Fibroblast of skin of left biceps (primary cell): ENCODE data around the gene TMEM41B.
"Not testable (repeated sequence)": the region's sequence is repeated elsewhere in the genome, so short reads cannot be mapped to it uniquely, and the experiment has no call there.

Source experiments
- DNase-seq, 2 experiments: peaks; one replicate each; pipeline ENCODE4 v3.0.0-alpha.2; 2013; ENCODE audit warnings: low read depth in 2 of 2

The TMEM41B gene

GRCh38 chr11:9260838-9261146, 53.6 kb downstream of the TMEM41B start:
- not testable (repeated sequence) for DNase-seq

DNA sequence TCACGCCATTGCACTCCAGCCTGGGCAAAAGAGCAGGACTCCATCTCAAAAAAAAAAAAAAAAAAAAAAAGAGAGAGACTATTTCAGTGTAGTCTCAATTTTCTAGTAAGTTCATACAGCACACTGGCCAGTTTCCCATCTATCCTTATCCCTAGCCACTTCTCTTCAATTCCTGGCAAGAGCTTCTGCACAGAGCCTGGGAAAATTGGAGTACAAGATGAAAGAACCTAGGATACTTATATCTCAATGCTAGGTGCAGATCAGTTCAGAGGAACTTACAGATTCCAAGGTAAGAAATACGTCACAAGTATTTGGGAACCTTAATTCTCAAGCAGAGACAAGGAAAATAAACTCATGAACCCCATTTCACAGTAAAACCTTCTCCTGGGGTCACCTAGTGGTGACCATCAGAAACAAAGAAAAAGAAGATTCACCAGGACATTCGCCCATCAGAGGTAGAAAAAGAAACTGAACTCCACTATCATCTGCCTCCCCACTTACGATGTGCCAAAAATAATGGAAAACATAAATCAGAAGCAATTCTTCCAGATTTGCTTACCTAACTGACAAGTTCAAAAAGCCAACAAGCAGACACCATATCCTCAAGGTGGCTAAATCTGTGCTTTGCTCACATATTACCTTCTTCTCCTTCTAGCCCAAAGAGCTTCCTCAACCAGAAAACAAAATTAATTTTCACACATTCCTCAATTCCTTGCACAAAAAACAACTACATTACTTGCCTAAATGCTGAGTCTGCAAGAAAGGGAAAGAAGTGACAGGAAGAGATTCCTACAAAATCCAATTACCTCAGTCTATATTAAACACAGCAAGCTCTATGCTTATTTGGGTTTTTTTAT, 54.2 kb downstream of the TMEM41B start:
- no peak for DNase-seq

DNA sequence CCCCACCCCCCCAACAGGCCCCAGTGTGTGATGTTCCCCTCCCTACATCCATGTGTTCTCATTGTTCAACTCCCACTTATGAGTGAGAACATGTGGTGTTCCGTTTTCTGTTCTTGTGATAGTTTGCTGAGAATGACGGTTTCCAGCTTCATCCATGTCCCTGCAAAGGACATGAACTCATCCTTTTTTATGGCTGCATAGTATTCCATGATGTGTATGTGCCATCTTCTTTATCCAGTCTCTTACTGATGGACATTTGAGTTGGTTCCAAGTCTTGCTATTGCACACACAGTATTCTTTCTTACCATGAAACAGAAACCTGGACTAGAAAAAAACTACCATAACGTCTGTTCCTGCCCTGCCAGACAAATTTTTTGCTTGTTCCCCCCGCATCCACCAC, 56.1 kb downstream of the TMEM41B start:
- DNase-seq = not testable (repeated sequence)

DNA sequence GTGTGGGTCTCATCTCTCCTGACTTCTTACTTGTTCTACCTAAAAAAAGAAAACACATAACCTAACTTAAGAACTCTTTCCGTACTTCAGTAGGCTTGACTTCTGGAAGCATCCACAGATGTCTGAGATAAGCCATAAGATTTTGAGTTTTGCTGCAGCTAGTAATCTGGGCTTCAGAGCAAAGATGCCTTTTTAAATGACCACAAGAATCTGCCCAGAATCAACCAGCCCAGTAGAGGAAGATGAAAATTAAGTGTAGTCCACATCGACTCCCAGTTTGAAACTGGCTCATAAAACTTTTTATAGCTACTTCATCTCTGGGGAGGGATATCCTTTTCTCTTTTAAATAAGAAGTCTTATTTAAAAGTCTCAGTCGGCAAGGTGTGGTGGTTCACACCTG, 60.0 kb downstream of the TMEM41B start:
- DNase-seq = no peak

DNA sequence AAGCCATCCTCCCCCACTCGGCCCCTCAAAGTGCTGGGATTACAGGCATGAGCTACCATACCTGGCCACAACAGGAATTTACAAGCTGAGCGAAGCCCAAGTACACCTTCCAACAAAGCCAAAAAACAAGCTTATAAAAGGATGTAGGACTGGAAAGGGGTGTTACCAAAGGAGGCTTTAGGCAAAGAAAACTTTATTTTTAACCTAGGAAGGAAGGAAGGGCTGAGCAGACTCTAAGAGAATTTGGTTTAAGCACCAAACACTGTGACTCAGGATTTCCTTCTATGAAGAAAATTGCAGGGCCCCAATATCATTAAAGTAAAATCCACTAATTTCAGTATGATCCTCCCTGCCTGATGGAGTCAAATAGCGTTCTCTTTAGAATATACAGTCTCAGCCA, 61.3 kb downstream of the TMEM41B start:
- no peak for DNase-seq

DNA sequence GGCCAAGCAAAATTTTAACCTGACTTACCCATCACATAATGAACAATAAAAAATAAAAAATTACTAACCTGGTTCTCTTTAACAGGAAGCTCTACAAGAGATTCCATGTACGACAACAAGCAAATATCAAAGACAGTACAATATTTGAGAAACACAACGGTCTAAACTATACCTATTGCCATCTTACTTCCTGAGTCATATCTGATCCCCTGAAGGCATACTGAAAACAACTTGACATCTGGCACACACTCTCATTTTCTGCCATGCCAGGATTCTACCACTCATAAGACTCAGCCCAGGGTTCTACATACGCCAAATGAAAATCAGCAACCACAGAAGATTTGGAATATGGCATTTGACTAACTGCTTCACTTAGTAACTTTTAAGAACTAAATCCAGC, 63.1 kb downstream of the TMEM41B start:
- DNase-seq = no peak

DNA sequence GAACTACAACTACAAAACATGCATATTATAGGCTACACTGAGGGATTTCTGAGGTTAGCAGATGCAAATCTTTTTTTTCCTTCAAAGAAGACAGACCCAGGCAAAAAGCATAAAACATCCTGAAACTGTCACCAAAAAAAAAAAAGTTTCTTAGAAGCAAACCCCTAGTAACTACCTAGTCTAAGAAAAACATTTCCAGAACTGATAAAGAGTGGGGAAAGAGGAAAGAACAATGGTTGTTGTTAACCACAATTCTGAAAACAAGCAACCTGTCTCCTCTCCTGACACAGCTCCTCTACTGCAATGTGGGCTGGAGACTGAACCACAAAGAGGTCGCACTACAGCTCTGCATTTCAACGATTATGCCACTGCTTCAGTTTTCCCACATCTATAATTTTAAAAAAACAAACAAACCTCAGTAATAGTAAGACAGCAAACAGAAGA, 64.2 kb downstream of the TMEM41B start:
- no peak for DNase-seq

DNA sequence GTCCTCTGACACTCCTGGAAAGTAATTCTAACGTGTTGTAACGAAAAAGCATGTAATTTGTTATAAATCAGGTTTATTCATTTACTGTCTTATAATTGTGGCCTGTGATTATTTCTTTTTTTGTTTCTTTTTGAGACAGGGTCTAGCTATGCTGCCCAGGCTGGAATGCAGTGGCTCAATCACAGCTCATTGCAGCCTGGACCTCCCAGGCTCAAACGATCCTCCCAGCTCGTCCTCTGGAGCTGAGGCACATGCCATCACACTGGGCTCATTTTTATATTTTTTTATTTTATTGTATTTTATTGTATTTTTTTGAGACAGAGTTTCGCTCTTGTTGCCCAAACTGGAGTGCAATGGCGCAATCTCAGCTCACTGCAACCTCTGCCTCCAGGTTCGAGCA, 65.1 kb downstream of the TMEM41B start:
- no peak for DNase-seq

DNA sequence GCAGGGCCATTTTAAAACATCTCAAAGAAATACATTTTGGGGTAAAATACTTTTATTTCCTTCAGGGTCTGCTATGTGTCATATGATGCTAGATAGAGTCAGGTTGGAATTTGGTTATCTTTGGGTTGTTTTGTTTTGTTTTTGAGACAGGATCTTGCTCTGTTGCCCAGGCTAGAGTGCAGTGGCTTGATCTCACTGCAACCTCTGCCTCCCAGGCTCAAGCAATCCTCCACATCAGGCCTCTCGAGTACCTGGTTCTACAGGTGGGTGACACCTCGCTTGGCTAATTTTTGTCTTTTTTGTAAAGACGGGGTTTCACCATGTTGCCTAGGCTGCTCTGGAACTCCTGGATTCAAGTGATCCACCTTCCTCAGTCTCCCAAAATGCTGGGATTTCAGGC, 66.5 kb downstream of the TMEM41B start:
- DNase-seq = no peak

DNA sequence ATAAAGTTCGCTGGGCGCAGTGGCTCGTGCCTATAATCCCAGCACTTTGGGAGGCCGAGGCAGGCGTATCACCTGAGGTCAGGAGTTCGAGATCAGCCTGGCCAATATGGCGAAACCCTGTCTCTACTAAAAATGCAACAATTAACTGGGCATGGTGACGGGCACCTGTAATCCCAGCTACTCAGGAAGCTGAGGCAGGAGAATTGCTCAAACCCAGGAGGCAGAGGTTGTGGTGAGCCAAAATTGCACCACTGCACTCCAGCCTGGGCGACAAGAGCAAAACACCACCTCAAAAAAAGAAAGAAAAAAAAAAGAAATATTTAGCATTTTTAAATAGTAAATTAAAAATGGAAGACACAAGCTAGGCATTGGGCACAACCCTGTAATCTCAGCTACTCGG, 78.2 kb downstream of the TMEM41B start:
- not testable (repeated sequence) for DNase-seq

GRCh38 chr11:9232482-9232881, 81.9 kb downstream of the TMEM41B start:
- no peak for DNase-seq

- DNase-seq = peak in 1 of 2 experiments; percentile 20
Measured at GRCh38 chr11:9231848-9232177, 82.6 kb downstream of the TMEM41B start.
